Esophagus squamous epithelium (tissue), 5 donors: ENCODE data around the gene RABGGTA. TPM values are rescaled to one million over a fixed set of nuclear protein-coding genes. Genes with fewer than 3 reads are reported as not detected.

Experiments
- DNase-seq: peaks from one replicate; lab custom pipeline; 2025; lab: John Stamatoyannopoulos, UW
- H3K27ac ChIP-seq, 4 donors: fragments of 200-600 bp; sonication (generic); one replicate each; pipeline ENCODE4 v1.5.1; 2016 to 2019; ENCODE audit warnings: mild to moderate bottlenecking in 1 of 4
- H3K27me3 ChIP-seq, 4 donors: fragments of 200-600 bp; sonication (generic); 1 replicate in 3 of 4; 2 replicates in 1 of 4; pipeline versions ENCODE4 v1.5.1 to v1.6.0; 2017 to 2021; ENCODE audit warnings: antibody characterized with exemption in 1 of 4
- H3K36me3 ChIP-seq, 3 donors: fragments of 200-600 bp; sonication (generic); one replicate each; pipeline ENCODE4 v1.5.1; 2016 to 2019
- H3K4me1 ChIP-seq, 3 donors: fragments of 200-600 bp; sonication (generic); one replicate each; pipeline ENCODE4 v1.5.1; 2017 to 2019
- H3K4me3 ChIP-seq, 4 donors: fragments of 200-600 bp; sonication (generic); 1 replicate in 3 of 4; 2 replicates in 1 of 4; pipeline ENCODE4 v1.5.1; 2016 to 2019; ENCODE audit warnings: mild to moderate bottlenecking in 2 of 4, moderate library complexity in 1 of 4
- H3K9me3 ChIP-seq, 3 donors: fragments of 200-600 bp; sonication (generic); one replicate each; pipeline ENCODE4 v1.5.1; 2016 to 2019
- CTCF ChIP-seq, 6 experiments: fragments of 450-650 bp in 4 of 6; fragments of 200-600 bp in 2 of 6; sonication (generic) in 2 of 6; IDR thresholded peaks; one replicate each; pipeline ENCODE4 v1.5.1; 2016 to 2019; ENCODE audit warnings: antibody characterized with exemption in 6 of 6, mild to moderate bottlenecking in 4 of 6, moderate library complexity in 4 of 6
- POLR2A ChIP-seq, 4 donors: fragments of 450-650 bp; IDR thresholded peaks; one replicate each; pipeline ENCODE4 v1.6.1; 2017; ENCODE audit warnings: antibody characterized with exemption in 4 of 4, mild to moderate bottlenecking in 4 of 4, moderate library complexity in 3 of 4
- WGBS, 2 donors: methylation state at CpG; one replicate each; pipeline ENCODE4 v1.1.5; 2018; 5-methylcytosine and 5-hydroxymethylcytosine counted together
- intact Hi-C: fragments of 100-400 bp; cut with DNase I; formaldehyde crosslinking; loops from one replicate; pipeline ENCODE4 v1.15.0; 2022
- total RNA-seq, 4 donors: library from RNA; depleted of rRNA; stranded (reverse); fragments of >200 nt; gene quantifications; one replicate each; pipeline ENCODE4 v1.1.0, GENCODE V29; 2016
- donor health status: DM: yes; HTN: yes; CAD: no.

The RABGGTA gene
- total RNA-seq, 4 donors from 2014 or later = 68.9 to 171 (median 108) TPM

GRCh38 chr14:24300326-24300980, 29.1 kb upstream of the RABGGTA start:
- TF ChIP-seq POLR2A (IDR thresholded peaks at IDR 0.05) (no peak), CTCF (IDR thresholded peaks at IDR 0.05) (no peak)
- Histone ChIP-seq H3K4me1 (peaks cover 20 to 59% (median 25%) of the 10 kb centered on the region in 3 donors), H3K27ac (peak overlapping the region; percentile 94 to 97 (median 96)), H3K27me3 (no peaks in the 10 kb centered on the region), H3K4me3 (peak overlapping the region; percentile 60 to 92 (median 87)), H3K36me3 (peaks cover 16 to 64% (median 33%) of the 10 kb centered on the region in 3 donors), H3K9me3 (no peaks in the 10 kb centered on the region)
- DNase-seq = no peak
- 21 to 30% methylated on average over 11 to 14 of the region's 16 CpGs for WGBS, 2 donors
- intact Hi-C loops = no loop called here

GRCh38 chr14:24299255-24300191, 28.1 kb upstream of the RABGGTA start, which contains the start of the genes DHRS1 and NOP9:
DHRS1 (minus strand) TSS chr14:24299780; CDS start chr14:24299106, 674 bp downstream.
NOP9 (plus strand) TSS chr14:24299850; CDS start chr14:24299955, 105 bp downstream.
- H3K4me1 ChIP-seq = peaks cover 20 to 59% (median 25%) of the 10 kb centered on the region in 3 donors
- 0% methylated on average over 7 to 10 of the region's 75 CpGs for WGBS, 2 donors
- H3K27me3 ChIP-seq = no peaks in the 10 kb centered on the region
- H3K9me3 ChIP-seq = no peaks in the 10 kb centered on the region
- peaks cover 16 to 64% (median 24%) of the 10 kb centered on the region in 3 donors for H3K36me3 ChIP-seq
- peak within 1 kb of the TSS; percentile 60 to 92 (median 87) for H3K4me3 ChIP-seq
- H3K27ac ChIP-seq = peak within 1 kb of the TSS; percentile 94 to 97 (median 96)
- peak in 3 of 4 donors; percentile 73 to 78 (median 78) for TF ChIP-seq POLR2A (IDR thresholded peaks at IDR 0.05)
- TF ChIP-seq CTCF (IDR thresholded peaks at IDR 0.05) = peak in 2 of 6 experiments; percentile 18 to 30
- intact Hi-C loops = loop anchor here (2.0 kb wide), 1 partner anchor 57 kb away; the partner anchor contains the start of gene TINF2
- DNase-seq = peak; percentile 71

- DNase-seq = no peak
- Histone ChIP-seq H3K4me3 (peak overlapping the region; percentile 60 to 92 (median 87)), H3K27me3 (no peaks in the 10 kb centered on the region), H3K27ac (peak overlapping the region; percentile 94 to 97 (median 96)), H3K9me3 (no peaks in the 10 kb centered on the region), H3K36me3 (peaks cover 16 to 64% (median 18%) of the 10 kb centered on the region in 3 donors), H3K4me1 (peaks cover 20 to 59% (median 25%) of the 10 kb centered on the region in 3 donors)
- 38 to 39% methylated on average over 2 to 6 of the region's 7 CpGs for WGBS, 2 donors
- intact Hi-C loops = loop anchor here (2.0 kb wide), 1 partner anchor 56 kb away; the partner anchor contains the start of gene TINF2
- no peak for TF ChIP-seq CTCF (IDR thresholded peaks at IDR 0.05)
- TF ChIP-seq POLR2A (IDR thresholded peaks at IDR 0.05) = no peak
These were observed 27.5 kb upstream of the RABGGTA start for GRCh38 chr14:24298892-24299254.

GRCh38 chr14:24297190-24297964, 26.0 kb upstream of the RABGGTA start:
- no peak for DNase-seq

More at GRCh38 chr14:24297190-24297964, 26.0 kb upstream of the RABGGTA start:
- peak overlapping the region in 2 of 4 donors; percentile 2 to 12 for H3K4me3 ChIP-seq
- H3K36me3 ChIP-seq = peaks cover 10 to 64% (median 10%) of the 10 kb centered on the region in 3 donors
- no peaks in the 10 kb centered on the region for H3K27me3 ChIP-seq
- H3K4me1 ChIP-seq = peaks cover 20 to 59% (median 25%) of the 10 kb centered on the region in 3 donors
- H3K9me3 ChIP-seq = no peaks in the 10 kb centered on the region
- intact Hi-C loops = no loop called here
- H3K27ac ChIP-seq = peak overlapping the region; percentile 55 to 97 (median 78)
- TF ChIP-seq POLR2A (IDR thresholded peaks at IDR 0.05) = no peak
- peak in 5 of 6 experiments; percentile 25 to 70 (median 43) for TF ChIP-seq CTCF (IDR thresholded peaks at IDR 0.05)
- WGBS, 2 donors = 25 to 29% methylated on average over 5 of the region's 5 CpGs
